WTC11 (cell line): ENCODE measurements around the gene RBM20. TPM values are rescaled to one million over a fixed set of nuclear protein-coding genes. Genes with fewer than 3 reads are reported as not detected.

Experiments
- ATAC-seq: fragments of 200-7000 bp; cut with Tn5 transposase; 2 replicates; pipeline ENCODE4 v1.10.0; 2021; ENCODE audit warnings: mild to moderate bottlenecking, moderate library complexity
- CTCF ChIA-PET: fragments of 300-600 bp; sonication (Branson Sonifier 250); formaldehyde crosslinking; loops from one replicate; lab custom pipeline; 2021; ENCODE audit warnings: antibody characterized with exemption; lab: Charles Lee
- POLR2A ChIA-PET: fragments of 350-600 bp; sonication (Branson Sonifier 250); formaldehyde crosslinking; loops from one replicate; lab custom pipeline; 2021; ENCODE audit warnings: antibody characterized with exemption; lab: Charles Lee
- DNase-seq: peaks from one replicate; pipeline ENCODE4 v3.0.0; 2021; ENCODE audit warnings: low spot score
- H3K27ac Mint-ChIP-seq: 2 replicates; pipeline ENCODE4 v1.8.0; 2021; ENCODE audit warnings: mixed read lengths
- H3K27me3 Mint-ChIP-seq: 2 replicates; pipeline ENCODE4 v1.8.0; 2021; ENCODE audit warnings: low read depth, mild to moderate bottlenecking, moderate library complexity, mixed read lengths
- H3K36me3 Mint-ChIP-seq: 2 replicates; pipeline ENCODE4 v1.8.0; 2021; ENCODE audit warnings: mixed read lengths
- H3K4me1 Mint-ChIP-seq: 2 replicates; pipeline ENCODE4 v1.8.0; 2022; ENCODE audit warnings: mixed read lengths
- H3K4me3 Mint-ChIP-seq: 2 replicates; pipeline ENCODE4 v1.8.0; 2021; ENCODE audit warnings: mild to moderate bottlenecking, moderate library complexity, mixed read lengths
- H3K9me3 Mint-ChIP-seq: 2 replicates; pipeline ENCODE4 v1.8.0; 2021; ENCODE audit warnings: mixed read lengths
- ARID4B ChIP-seq: sonication (generic); formaldehyde crosslinking; IDR thresholded peaks from 2 replicates; pipeline ENCODE4 v1.8.0; 2023; ENCODE audit warnings: missing genetic modification reagents, mild to moderate bottlenecking, borderline replicate concordance
- CREB1 ChIP-seq: sonication (generic); formaldehyde crosslinking; IDR thresholded peaks from 2 replicates; pipeline ENCODE4 v1.8.0; 2023; ENCODE audit warnings: mild to moderate bottlenecking, missing genetic modification reagents
- ETV6 ChIP-seq: sonication (generic); formaldehyde crosslinking; IDR thresholded peaks from 2 replicates; pipeline ENCODE4 v1.8.1; 2022; ENCODE audit warnings: mild to moderate bottlenecking, missing genetic modification reagents
- HMGA2 ChIP-seq: fragments of 250-450 bp; sonication (Bioruptor Pico); IDR thresholded peaks from 2 replicates; pipeline ENCODE4 v1.4.0; 2021; ENCODE audit warnings: mild to moderate bottlenecking, moderate library complexity
- IRF1 ChIP-seq: sonication (generic); formaldehyde crosslinking; IDR thresholded peaks from 2 replicates; pipeline ENCODE4 v1.8.0; 2023; ENCODE audit warnings: missing genetic modification reagents
- JAZF1 ChIP-seq: fragments of 250-450 bp; sonication (Bioruptor Pico); IDR thresholded peaks from 2 replicates; pipeline ENCODE4 v1.9.0; 2021; ENCODE audit warnings: moderate library complexity, mild to moderate bottlenecking, inconsistent platforms
- JUN ChIP-seq: sonication (generic); formaldehyde crosslinking; IDR thresholded peaks from 2 replicates; pipeline ENCODE4 v1.8.0; 2023; ENCODE audit warnings: mild to moderate bottlenecking, missing genetic modification reagents
- MAX ChIP-seq: sonication (generic); formaldehyde crosslinking; IDR thresholded peaks from 2 replicates; pipeline ENCODE4 v1.8.0; 2022; ENCODE audit warnings: mild to moderate bottlenecking, missing genetic modification reagents
- PRDM15 ChIP-seq: sonication (generic); formaldehyde crosslinking; IDR thresholded peaks from 2 replicates; pipeline ENCODE4 v1.8.0; 2022; ENCODE audit warnings: missing genetic modification reagents
- SOX15 ChIP-seq: fragments of 250-450 bp; sonication (Bioruptor Pico); IDR thresholded peaks from 2 replicates; pipeline ENCODE4 v1.9.0; 2021; ENCODE audit warnings: mild to moderate bottlenecking
- STAT6 ChIP-seq: sonication (generic); formaldehyde crosslinking; conservative IDR thresholded peaks from 2 replicates; pipeline ENCODE4 v1.8.1; 2023; ENCODE audit warnings: mild to moderate bottlenecking, low read depth, missing genetic modification reagents, moderate library complexity
- ZNF138 ChIP-seq: sonication (generic); formaldehyde crosslinking; conservative IDR thresholded peaks from 2 replicates; pipeline ENCODE4 v1.8.1; 2022; ENCODE audit warnings: mild to moderate bottlenecking, moderate library complexity, missing genetic modification reagents
- ZNF512 ChIP-seq: sonication (generic); formaldehyde crosslinking; IDR thresholded peaks from 2 replicates; pipeline ENCODE4 v1.8.1; 2022; ENCODE audit warnings: missing genetic modification reagents, borderline replicate concordance
- total RNA-seq: library from RNA; stranded (reverse); gene quantifications from 3 replicates; pipeline ENCODE4 v1.2.3, GENCODE V29; 2021

Gene RBM20
- total RNA-seq, 1 experiment from 2014 or later, result 0.52 TPM

- no peak for TF ChIP-seq CREB1
- no peak for TF ChIP-seq STAT6
- TF ChIP-seq JAZF1 (CRISPR knock-in tag), result no peak
- no peak for TF ChIP-seq ARID4B
- no peak for TF ChIP-seq ZNF512 (CRISPR knock-in tag)
- TF ChIP-seq ETV6 (CRISPR knock-in tag), result no peak
- no peak for TF ChIP-seq PRDM15
- TF ChIP-seq MAX (CRISPR knock-in tag), result no peak
- TF ChIP-seq IRF1 (CRISPR knock-in tag), result no peak
- TF ChIP-seq JUN, result no peak
These were observed 50.8 kb downstream of the RBM20 start (continued) for GRCh38 chr10:110694820-110695538.

GRCh38 chr10:110695539-110695886, 51.4 kb downstream of the RBM20 start:
- DNase-seq (no peak), ATAC-seq (no peak)
- Mint-ChIP-seq H3K9me3 (peaks cover 23% of the 10 kb centered on the region), H3K27ac (no peak overlapping the region), H3K36me3 (peaks cover 14% of the 10 kb centered on the region), H3K4me1 (peaks cover 11% of the 10 kb centered on the region), H3K27me3 (no peaks in the 10 kb centered on the region; the same call in 1 of the 2 replicates), H3K4me3 (no peak overlapping the region)
- ChIA-PET CTCF (no interaction called here), POLR2A (no interaction called here)
- TF ChIP-seq SOX15 (CRISPR knock-in tag) (no peak), ZNF138 (no peak), ARID4B (no peak), HMGA2 (no peak)
